Ascending aorta (tissue), 2 donors: Measurements from ENCODE around the gene KPNA4. TPM values are rescaled to one million over a fixed set of nuclear protein-coding genes. Genes with fewer than 3 reads are reported as not detected.

Experiments
- DNase-seq, 2 donors: peaks; one replicate each; pipeline ENCODE4 v3.0.0-alpha.2; 2019; ENCODE audit warnings: low spot score in 2 of 2
- H3K27ac ChIP-seq, 2 donors: fragments of 200-600 bp; sonication (generic); one replicate each; pipeline ENCODE4 v1.5.1; 2016 to 2017; ENCODE audit warnings: mild to moderate bottlenecking in 1 of 2
- H3K27me3 ChIP-seq: fragments of 200-600 bp; sonication (generic); one replicate; pipeline ENCODE4 v1.5.1; 2017
- H3K36me3 ChIP-seq, 2 donors: fragments of 200-600 bp; sonication (generic); one replicate each; pipeline ENCODE4 v1.5.1; 2016
- H3K4me1 ChIP-seq, 2 donors: fragments of 200-600 bp; sonication (generic); one replicate each; pipeline ENCODE4 v1.5.1; 2016 to 2017; ENCODE audit warnings: mild to moderate bottlenecking in 1 of 2
- H3K4me3 ChIP-seq, 2 donors: fragments of 200-600 bp; sonication (generic); one replicate each; pipeline ENCODE4 v1.5.1; 2016 to 2017; ENCODE audit warnings: mild to moderate bottlenecking in 1 of 2
- H3K9me3 ChIP-seq, 2 donors: fragments of 200-600 bp; sonication (generic); one replicate each; pipeline ENCODE4 v1.5.1; 2016
- intact Hi-C: fragments of 100-400 bp; cut with DNase I; formaldehyde crosslinking; loops from one replicate; pipeline ENCODE4 v1.15.1; 2023
- total RNA-seq: library from RNA; depleted of rRNA; stranded (reverse); fragments of >200 nt; gene quantifications from one replicate; pipeline ENCODE4 v1.1.0, GENCODE V29; 2016
- TF ChIP-seq, protein P1 (sequence below), 3 experiments: fragments of 200-600 bp in 2 of 3; fragments of 450-650 bp in 1 of 3; sonication (generic) in 2 of 3; IDR thresholded peaks; one replicate each; pipeline ENCODE4 v1.5.1; 2016 to 2019; ENCODE audit warnings: antibody characterized with exemption in 3 of 3, mild to moderate bottlenecking in 1 of 3, moderate library complexity in 1 of 3

KPNA4 gene
- total RNA-seq, 1 donor from 2014 or later = 17.6 TPM

DNA sequence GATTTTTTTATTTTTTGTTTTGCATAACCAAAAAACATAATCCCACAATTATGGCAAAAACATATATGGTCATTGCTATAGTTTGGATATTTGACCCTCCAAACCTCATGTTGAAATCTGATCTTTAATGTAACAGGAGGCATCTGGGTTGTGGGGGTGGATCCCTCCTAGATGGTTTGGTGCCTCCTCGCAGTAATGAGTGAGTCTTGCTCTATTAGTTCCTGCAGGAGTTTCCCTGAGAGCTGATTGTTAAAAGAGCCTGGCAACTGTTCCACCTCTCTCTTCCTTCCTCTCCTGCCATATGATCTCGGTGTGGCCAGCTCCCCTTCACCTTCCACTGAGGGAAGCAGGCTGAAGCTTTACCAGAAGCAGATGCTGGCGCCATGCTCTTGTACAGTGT lies 82.6 kb downstream of the KPNA4 start:
- DNase-seq = no peak
- H3K9me3 ChIP-seq = no peaks in the 10 kb centered on the region
- no peaks in the 10 kb centered on the region for H3K27me3 ChIP-seq
- no peak overlapping the region for H3K27ac ChIP-seq
- no peak overlapping the region for H3K4me3 ChIP-seq
- intact Hi-C loops = no loop called here
- TF ChIP-seq, protein P1, sequence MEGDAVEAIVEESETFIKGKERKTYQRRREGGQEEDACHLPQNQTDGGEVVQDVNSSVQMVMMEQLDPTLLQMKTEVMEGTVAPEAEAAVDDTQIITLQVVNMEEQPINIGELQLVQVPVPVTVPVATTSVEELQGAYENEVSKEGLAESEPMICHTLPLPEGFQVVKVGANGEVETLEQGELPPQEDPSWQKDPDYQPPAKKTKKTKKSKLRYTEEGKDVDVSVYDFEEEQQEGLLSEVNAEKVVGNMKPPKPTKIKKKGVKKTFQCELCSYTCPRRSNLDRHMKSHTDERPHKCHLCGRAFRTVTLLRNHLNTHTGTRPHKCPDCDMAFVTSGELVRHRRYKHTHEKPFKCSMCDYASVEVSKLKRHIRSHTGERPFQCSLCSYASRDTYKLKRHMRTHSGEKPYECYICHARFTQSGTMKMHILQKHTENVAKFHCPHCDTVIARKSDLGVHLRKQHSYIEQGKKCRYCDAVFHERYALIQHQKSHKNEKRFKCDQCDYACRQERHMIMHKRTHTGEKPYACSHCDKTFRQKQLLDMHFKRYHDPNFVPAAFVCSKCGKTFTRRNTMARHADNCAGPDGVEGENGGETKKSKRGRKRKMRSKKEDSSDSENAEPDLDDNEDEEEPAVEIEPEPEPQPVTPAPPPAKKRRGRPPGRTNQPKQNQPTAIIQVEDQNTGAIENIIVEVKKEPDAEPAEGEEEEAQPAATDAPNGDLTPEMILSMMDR (IDR thresholded peaks at IDR 0.05) = no peak
- H3K4me1 ChIP-seq = no peaks in the 10 kb centered on the region
- no peaks in the 10 kb centered on the region for H3K36me3 ChIP-seq

DNA sequence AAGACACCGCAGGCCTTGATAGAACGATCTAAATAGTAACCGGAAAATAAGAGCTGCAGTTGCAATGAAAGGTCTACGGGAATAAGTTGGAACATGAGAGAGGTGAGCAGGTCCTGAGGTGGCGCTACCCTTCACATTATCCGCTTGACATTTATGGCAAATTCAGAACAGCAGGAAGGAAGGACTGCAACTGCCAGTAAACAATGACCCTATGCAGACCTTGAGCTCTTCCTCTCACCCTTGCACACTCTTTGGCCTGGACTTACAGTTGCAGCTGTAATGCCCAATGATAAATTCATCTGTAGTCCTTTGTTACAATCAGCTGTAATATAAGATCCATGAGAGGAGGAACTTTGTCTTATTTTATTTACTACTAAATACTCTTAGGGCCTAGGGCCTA lies 83.5 kb downstream of the KPNA4 start:
- no peak overlapping the region for H3K27ac ChIP-seq
- H3K27me3 ChIP-seq = no peaks in the 10 kb centered on the region
- no peak for DNase-seq
- intact Hi-C loops = no loop called here
- no peaks in the 10 kb centered on the region for H3K9me3 ChIP-seq
- no peak overlapping the region for H3K4me3 ChIP-seq
- TF ChIP-seq, protein P1 (IDR thresholded peaks at IDR 0.05) = no peak
- no peaks in the 10 kb centered on the region for H3K4me1 ChIP-seq
- H3K36me3 ChIP-seq = no peaks in the 10 kb centered on the region

DNA sequence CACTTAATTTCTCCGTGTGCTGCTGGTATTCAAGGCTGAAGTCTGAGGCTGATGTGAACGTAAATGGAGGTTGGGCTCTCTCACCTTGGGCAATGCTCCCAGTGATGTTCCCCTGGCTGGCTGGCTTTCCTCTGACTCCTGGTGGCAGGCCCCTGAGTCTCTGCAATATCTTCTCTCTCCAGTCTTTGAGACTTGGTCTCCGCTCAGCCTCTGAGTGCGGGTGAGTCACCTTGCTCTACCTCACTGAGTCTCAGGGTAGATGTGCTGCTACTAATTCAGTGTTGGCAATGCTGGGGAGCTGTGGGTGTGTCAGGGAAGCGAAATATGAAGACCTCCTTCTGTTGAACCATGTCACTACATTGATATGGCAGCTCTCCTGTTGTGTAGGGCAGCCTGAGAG lies 84.4 kb downstream of the KPNA4 start:
- intact Hi-C loops = no loop called here

DNA sequence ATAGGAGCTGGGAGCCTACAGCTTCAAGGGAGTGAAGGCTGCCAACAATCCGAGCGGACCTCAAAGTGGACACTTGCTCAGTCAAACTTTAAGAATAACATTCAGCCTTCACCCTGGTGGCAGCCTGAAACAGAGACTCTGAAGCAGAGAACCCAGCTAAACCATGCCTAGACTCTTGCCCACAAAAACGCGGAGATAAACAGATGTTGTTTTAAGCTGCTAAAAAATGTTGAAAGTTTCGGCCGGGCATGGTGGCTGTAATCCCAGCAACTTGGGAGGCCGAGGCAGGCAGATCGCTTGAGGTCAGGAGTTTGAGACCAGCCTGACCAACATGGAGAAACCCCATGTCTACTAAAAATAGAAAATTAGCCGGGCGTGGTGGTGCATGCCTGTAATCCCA lies 86.0 kb downstream of the KPNA4 start:
- Histone ChIP-seq H3K4me1 (no peaks in the 10 kb centered on the region), H3K27ac (no peak overlapping the region), H3K4me3 (no peak overlapping the region), H3K27me3 (no peaks in the 10 kb centered on the region), H3K9me3 (no peaks in the 10 kb centered on the region), H3K36me3 (no peaks in the 10 kb centered on the region)
- intact Hi-C loops = no loop called here
- TF ChIP-seq, protein P1 (IDR thresholded peaks at IDR 0.05) = no peak
- no peak for DNase-seq

More for the DNA sequence above, 84.4 kb downstream of the KPNA4 start:
- H3K4me1 ChIP-seq = no peaks in the 10 kb centered on the region
- DNase-seq = no peak
- H3K36me3 ChIP-seq = no peaks in the 10 kb centered on the region
- no peaks in the 10 kb centered on the region for H3K9me3 ChIP-seq
- no peak overlapping the region for H3K4me3 ChIP-seq
- no peak overlapping the region for H3K27ac ChIP-seq
- TF ChIP-seq, protein P1 (IDR thresholded peaks at IDR 0.05) = no peak
- no peaks in the 10 kb centered on the region for H3K27me3 ChIP-seq

DNA sequence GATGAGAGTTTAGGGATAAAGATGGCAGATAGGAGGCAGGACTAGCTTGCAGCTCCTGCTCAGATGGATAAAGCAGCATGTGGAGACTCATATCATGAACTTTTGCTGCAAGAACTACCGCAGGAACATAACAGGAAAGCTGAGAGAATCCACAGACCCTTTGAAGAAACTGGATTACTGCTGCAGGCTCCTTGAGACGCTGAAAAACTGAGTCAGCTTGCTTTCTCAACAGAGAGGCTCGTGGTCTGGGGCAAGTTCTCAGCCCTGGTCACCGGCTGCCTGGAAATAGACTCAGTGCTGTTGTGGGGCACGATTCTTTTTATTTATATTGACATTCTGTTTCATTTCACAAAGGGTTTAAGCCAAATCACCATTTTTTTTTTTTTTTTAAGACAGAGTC lies 87.0 kb downstream of the KPNA4 start:
- TF ChIP-seq, protein P1 (IDR thresholded peaks at IDR 0.05) = no peak
- Histone ChIP-seq H3K9me3 (no peaks in the 10 kb centered on the region), H3K36me3 (no peaks in the 10 kb centered on the region), H3K4me1 (no peaks in the 10 kb centered on the region), H3K4me3 (no peak overlapping the region), H3K27ac (no peak overlapping the region), H3K27me3 (no peaks in the 10 kb centered on the region)
- DNase-seq = no peak
- intact Hi-C loops = no loop called here

DNA sequence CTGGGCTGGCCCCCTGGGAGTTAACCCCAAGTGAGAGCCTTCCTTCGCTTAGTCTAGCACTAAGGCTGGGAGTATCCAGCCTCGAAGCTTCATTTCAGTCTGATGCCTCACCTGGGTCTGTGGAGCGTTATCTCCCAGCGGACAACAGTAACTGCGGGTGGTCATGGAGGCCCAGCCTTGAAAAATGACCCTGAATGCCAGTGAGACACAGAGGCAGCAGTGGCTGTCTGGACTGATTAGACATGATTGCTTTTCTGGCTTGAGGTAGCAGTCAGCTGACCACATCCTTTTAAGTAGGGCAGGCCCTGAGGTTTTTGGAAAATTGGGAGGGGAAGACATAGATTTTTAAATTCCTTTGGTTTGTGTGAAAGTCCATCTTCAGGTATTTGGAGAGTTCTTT lies 87.6 kb downstream of the KPNA4 start:
- no peaks in the 10 kb centered on the region for H3K36me3 ChIP-seq
- H3K9me3 ChIP-seq = no peaks in the 10 kb centered on the region
- no peaks in the 10 kb centered on the region for H3K27me3 ChIP-seq
- H3K4me1 ChIP-seq = no peaks in the 10 kb centered on the region
- H3K4me3 ChIP-seq = no peak overlapping the region
- intact Hi-C loops = no loop called here
- TF ChIP-seq, protein P1 (IDR thresholded peaks at IDR 0.05) = no peak
- H3K27ac ChIP-seq = no peak overlapping the region
- no peak for DNase-seq
